Posterior vena cava (tissue), 2 donors: ENCODE results near the gene STAT5B. TPM values are rescaled to one million over a fixed set of nuclear protein-coding genes. Genes with fewer than 3 reads are reported as not detected.
A peak's percentile ranks its signal among the peaks of the same experiment; 100 is the strongest.

Experiments
- DNase-seq: peaks from one replicate; pipeline ENCODE4 v3.0.0-alpha.2; 2020; ENCODE audit warnings: low spot score
- intact Hi-C, 2 donors: fragments of 100-400 bp; cut with DNase I; formaldehyde crosslinking; loops; one replicate each; pipeline versions ENCODE4 v1.14.1 to v1.14.2; 2022 to 2023
- total RNA-seq, 2 donors: library from RNA; stranded (reverse); fragmentation: NEBNext Ultra II Directional; extraction: Animal tissue kit (Norgen Biotek cat#: 25700); gene quantifications; one replicate each; pipeline ENCODE4 v1.2.1, GENCODE V29; 2021
- donor health status: DM: yes; HTN: yes; CAD: no.
- donor health status: DM: yes; HTN: yes; CAD: no.

Gene STAT5B
- total RNA-seq, 2 donors from 2014 or later: 88.6 to 96.3 TPM

GRCh38 chr17:42287977-42288802 lies 12.0 kb upstream of the STAT5B start, which contains the start of gene STAT5A:
Gene STAT5A, plus strand, starts transcription at chr17:42288498. Its CDS starts 914 bp downstream, at chr17:42289412.
- peak; percentile 98 for DNase-seq
- intact Hi-C loops: no loop called here

GRCh38 chr17:42287305-42287976 lies 11.2 kb upstream of the STAT5B start:
- DNase-seq: peak; percentile 85
- intact Hi-C loops: no loop called here

- intact Hi-C loops: no loop called here
- peak; percentile 88 for DNase-seq
Observed at GRCh38 chr17:42286411-42287221, 10.4 kb upstream of the STAT5B start.

- intact Hi-C loops: no loop called here
Observed at GRCh38 chr17:42285346-42286050, 9.3 kb upstream of the STAT5B start.

GRCh38 chr17:42284566-42284965 lies 8.4 kb upstream of the STAT5B start:
- DNase-seq: peak; percentile 45
- intact Hi-C loops: no loop called here

More at GRCh38 chr17:42285346-42286050, 9.3 kb upstream of the STAT5B start:
- peak; percentile 35 for DNase-seq

GRCh38 chr17:42284024-42284369 lies 7.8 kb upstream of the STAT5B start:
- peak; percentile 15 for DNase-seq
- intact Hi-C loops: no loop called here

- intact Hi-C loops: no loop called here
- DNase-seq: peak; percentile 52
Observed at GRCh38 chr17:42283241-42284023, 7.2 kb upstream of the STAT5B start.

- intact Hi-C loops: no loop called here
Observed at GRCh38 chr17:42282478-42283080, 6.4 kb upstream of the STAT5B start.

GRCh38 chr17:42281571-42282096 lies 5.4 kb upstream of the STAT5B start:
- intact Hi-C loops: no loop called here
- peak; percentile 61 for DNase-seq

More at GRCh38 chr17:42282478-42283080, 6.4 kb upstream of the STAT5B start:
- peak; percentile 29 for DNase-seq

- peak; percentile 34 for DNase-seq
- intact Hi-C loops: no loop called here
Observed at GRCh38 chr17:42279776-42280630, 3.8 kb upstream of the STAT5B start.

- no peak for DNase-seq
- intact Hi-C loops: no loop called here
Observed at GRCh38 chr17:42277342-42277712, 1.1 kb upstream of the STAT5B start.

GRCh38 chr17:42276609-42277341 lies 584 bp upstream of the STAT5B start:
- intact Hi-C loops: no loop called here
- DNase-seq: peak; percentile 93

GRCh38 chr17:42275527-42276358 lies 448 bp downstream of the STAT5B start:
- DNase-seq: peak; percentile 79

GRCh38 chr17:42274812-42275526 lies 1.2 kb downstream of the STAT5B start:
- DNase-seq: no peak
- intact Hi-C loops: no loop called here

More at GRCh38 chr17:42275527-42276358, 448 bp downstream of the STAT5B start:
- intact Hi-C loops: no loop called here

- DNase-seq: no peak
- intact Hi-C loops: no loop called here
Observed at GRCh38 chr17:42274253-42274542, 2.0 kb downstream of the STAT5B start.
